Measurements from ENCODE around the gene ATP2A1. TPM values are rescaled to one million over a fixed set of nuclear protein-coding genes. Genes with fewer than 3 reads are reported as not detected.

Gene ATP2A1
- total and polyA plus RNA-seq, 2 of the 13 experiments (the other 11 are each of a cell fraction or from before 2014, with no cell fraction given): 3.2 to 12.5 TPM

GRCh38 chr16:28927815-28928214, 49.5 kb downstream of the ATP2A1 start (continued):
- no peak for TF ChIP-seq ZBTB3 (CRISPR knock-in tag; IDR thresholded peaks at IDR 0.05; ENCODE audit: borderline replicate concordance, low read depth)
- TF ChIP-seq TCF7 (IDR thresholded peaks at IDR 0.05; ENCODE audit: low read depth): peak; percentile 41; the same call in 1 of the 2 replicates
- TF ChIP-seq TCF12 (IDR thresholded peaks at IDR 0.05): no peak
- no peak for TF ChIP-seq TCF12 (CRISPR knock-in tag; IDR thresholded peaks at IDR 0.05)
- no peak for TF ChIP-seq PCBP1 (IDR thresholded peaks at IDR 0.05; ENCODE audit: borderline replicate concordance, low read depth, low read length)
- no peak for TF ChIP-seq FOXP1 (IDR thresholded peaks at IDR 0.05)
- TF ChIP-seq FOXP1 (CRISPR knock-in tag; IDR thresholded peaks at IDR 0.05): no peak
- no peak for TF ChIP-seq PRMT3 (CRISPR knock-in tag; IDR thresholded peaks at IDR 0.05; ENCODE audit: borderline replicate concordance, low read depth)
- TF ChIP-seq PITX1 (CRISPR knock-in tag; IDR thresholded peaks at IDR 0.05): no peak
- TF ChIP-seq YEATS4 (CRISPR knock-in tag; IDR thresholded peaks at IDR 0.05; ENCODE audit: borderline replicate concordance): no peak
- TF ChIP-seq HNF4G (IDR thresholded peaks at IDR 0.05; ENCODE audit: borderline replicate concordance, low read depth, low read length): no peak
- TF ChIP-seq HNF4G (CRISPR knock-in tag; IDR thresholded peaks at IDR 0.05; ENCODE audit: borderline replicate concordance, low read depth): no peak
- no peak for TF ChIP-seq ZBTB40 (IDR thresholded peaks at IDR 0.05)
- 0 out of 2 replicates have a peak, but pooled peaks have one; percentile 33 for TF ChIP-seq ZBTB40 (CRISPR knock-in tag; IDR thresholded peaks at IDR 0.05)
- TF ChIP-seq ZNF275 (CRISPR knock-in tag; IDR thresholded peaks at IDR 0.05; ENCODE audit: borderline replicate concordance): no peak
- TF ChIP-seq THAP11 (CRISPR knock-in tag; IDR thresholded peaks at IDR 0.05): no peak
- TF ChIP-seq MAX (IDR thresholded peaks at IDR 0.05): 0 out of 2 replicates have a peak, but pooled peaks have one; percentile 42
- peak; percentile 65 for TF ChIP-seq TFE3 (CRISPR knock-in tag; IDR thresholded peaks at IDR 0.05)
- TF ChIP-seq ZFY (CRISPR knock-in tag; IDR thresholded peaks at IDR 0.05): 0 out of 2 replicates have a peak, but pooled peaks have one; percentile 15
- no peak for TF ChIP-seq EED (CRISPR knock-in tag; IDR thresholded peaks at IDR 0.05)

All from HepG2 (cell line).